HG02623 (cell line): ENCODE measurements around the gene PLPP3.
A peak's percentile ranks its signal among the peaks of the same experiment; 100 is the strongest.

Experiments used
- ATAC-seq: cut with Tn5 transposase; IDR thresholded peaks from one replicate; pipeline ENCODE4 v1.9.1; 2021; ENCODE audit warnings: moderate library complexity; ENCODE audit not compliant: unreplicated experiment

The PLPP3 gene

GRCh38 chr1:56525489-56526041 is 53.8 kb downstream of the PLPP3 start:
- ATAC-seq = peak; percentile 77

GRCh38 chr1:56524263-56524662 is 55.1 kb downstream of the PLPP3 start:
- ATAC-seq = no peak

- no peak for ATAC-seq
Measured at GRCh38 chr1:56522680-56523079, 56.7 kb downstream of the PLPP3 start.

GRCh38 chr1:56520016-56520601 is 59.3 kb downstream of the PLPP3 start:
- ATAC-seq = no peak

DNA sequence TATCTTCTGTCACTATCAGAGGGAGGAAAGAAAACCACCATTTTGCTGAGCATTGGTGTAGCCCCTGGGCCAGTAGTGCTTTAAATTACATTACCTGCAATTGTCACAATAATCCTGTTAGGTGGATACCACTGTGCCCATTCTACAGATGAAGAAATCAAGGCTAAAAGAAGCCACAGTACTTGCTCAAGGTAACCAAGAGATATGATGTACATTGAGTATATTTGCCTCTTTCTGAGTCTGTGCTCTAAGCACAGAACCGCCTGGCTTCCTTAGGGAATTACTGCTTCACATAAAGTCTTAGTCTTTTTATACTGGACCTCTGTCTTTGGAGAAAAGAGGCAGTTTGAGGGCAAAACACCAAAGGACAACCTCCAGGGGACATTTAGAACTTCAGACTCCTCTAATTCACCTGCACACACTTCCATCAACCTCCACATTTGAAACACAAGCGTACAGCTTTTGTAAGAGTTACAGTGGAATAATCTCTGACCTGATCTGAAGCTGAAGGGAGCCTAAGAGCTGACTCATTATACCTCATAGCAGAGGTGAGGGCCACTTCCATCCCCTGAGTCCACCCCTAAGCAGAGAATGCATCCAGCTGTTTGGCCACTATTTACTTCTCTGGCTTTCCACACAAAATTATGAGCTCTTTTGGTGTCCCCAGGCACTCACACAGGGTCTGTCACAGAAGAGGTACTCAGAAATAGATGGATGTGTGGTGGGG is 61.8 kb downstream of the PLPP3 start:
- ATAC-seq = no peak

GRCh38 chr1:56516539-56517252 is 62.7 kb downstream of the PLPP3 start:
- ATAC-seq = peak; percentile 79

DNA sequence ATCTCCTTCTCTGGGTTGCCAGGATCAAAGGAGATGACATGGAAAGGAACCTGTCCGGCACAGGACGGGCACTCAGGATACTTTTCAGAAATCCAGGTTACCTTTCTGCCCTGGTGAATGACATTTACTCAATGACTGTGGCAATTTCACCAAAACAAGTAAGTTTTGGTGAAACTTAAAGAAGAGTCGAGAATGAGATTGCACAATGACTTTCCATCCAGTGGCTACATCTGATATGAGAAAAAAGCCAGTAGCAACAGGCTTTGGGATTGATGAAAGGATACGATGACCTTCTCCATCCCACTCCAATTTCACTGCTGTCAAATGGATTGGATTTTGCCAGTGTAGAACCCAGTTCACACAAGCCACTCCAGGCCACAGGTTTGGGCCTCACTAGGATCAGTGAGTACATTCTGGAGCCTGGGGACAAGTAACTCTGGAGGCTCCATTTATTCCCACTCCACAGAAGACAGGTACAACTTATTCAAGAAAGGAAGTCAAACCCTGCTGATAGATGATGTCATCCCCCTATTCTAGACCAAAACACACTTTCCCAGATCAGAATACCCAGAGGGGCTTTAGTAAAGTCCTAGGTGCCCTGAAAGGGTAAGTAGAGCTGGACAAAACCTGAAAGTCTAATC is 63.3 kb downstream of the PLPP3 start:
- ATAC-seq = no peak

- no peak for ATAC-seq
Measured at GRCh38 chr1:56512724-56513494, 66.5 kb downstream of the PLPP3 start.

DNA sequence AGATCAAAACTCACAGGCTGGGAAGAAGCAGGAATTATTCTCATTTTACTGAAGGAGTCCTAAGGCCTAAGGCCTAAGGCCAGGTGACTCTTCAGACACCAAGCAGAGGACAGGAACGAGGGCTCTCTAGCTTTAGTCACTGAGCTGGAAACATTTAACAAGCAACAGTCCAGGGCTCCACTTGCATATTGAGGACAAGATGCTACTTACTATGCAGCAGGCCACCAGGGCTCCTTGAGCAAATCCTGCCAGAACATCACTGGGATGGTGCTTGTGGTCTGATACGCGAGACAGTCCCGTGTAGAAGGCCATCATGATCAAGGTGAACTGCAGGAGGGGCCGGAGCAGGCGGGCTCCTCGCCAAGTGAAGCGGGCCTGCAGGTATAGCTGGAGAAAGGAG is 67.6 kb downstream of the PLPP3 start:
- ATAC-seq = no peak

DNA sequence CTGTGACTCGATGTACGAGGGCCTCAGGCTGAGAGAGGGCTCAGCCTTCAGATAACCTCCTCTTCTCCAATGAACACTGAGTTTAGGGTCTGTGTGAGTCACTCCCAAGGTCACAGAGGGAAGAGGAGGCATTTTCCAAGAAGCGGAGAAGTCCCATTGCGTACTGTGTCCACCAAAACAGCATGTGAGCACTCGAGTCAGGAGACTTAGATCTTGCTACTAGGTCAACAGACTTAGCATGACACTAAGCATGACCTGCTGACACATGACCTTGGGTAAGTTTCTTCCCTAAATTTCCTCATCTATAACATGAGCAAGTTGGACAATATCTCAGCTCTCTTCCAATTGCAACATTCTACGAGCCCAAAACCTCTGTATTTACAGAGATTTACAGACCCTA is 68.0 kb downstream of the PLPP3 start:
- no peak for ATAC-seq

DNA sequence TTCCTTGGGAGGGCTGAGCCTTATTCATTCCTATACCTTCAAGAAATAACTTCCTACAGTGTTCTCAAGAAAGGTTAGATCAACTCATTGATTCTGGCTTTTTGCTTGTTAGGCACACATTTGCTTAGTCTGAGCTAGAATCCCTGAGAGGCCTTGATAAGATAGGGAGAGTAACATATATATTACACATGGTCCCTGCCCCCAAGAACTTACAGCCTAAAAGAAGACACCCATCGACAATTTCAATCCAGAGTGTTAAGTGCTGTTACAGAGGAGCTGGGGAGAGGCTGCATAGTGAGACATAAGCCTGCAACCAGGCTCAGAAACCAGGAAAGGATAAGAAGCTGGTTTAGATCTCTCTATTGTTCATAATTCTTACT is 68.7 kb downstream of the PLPP3 start:
- no peak for ATAC-seq

DNA sequence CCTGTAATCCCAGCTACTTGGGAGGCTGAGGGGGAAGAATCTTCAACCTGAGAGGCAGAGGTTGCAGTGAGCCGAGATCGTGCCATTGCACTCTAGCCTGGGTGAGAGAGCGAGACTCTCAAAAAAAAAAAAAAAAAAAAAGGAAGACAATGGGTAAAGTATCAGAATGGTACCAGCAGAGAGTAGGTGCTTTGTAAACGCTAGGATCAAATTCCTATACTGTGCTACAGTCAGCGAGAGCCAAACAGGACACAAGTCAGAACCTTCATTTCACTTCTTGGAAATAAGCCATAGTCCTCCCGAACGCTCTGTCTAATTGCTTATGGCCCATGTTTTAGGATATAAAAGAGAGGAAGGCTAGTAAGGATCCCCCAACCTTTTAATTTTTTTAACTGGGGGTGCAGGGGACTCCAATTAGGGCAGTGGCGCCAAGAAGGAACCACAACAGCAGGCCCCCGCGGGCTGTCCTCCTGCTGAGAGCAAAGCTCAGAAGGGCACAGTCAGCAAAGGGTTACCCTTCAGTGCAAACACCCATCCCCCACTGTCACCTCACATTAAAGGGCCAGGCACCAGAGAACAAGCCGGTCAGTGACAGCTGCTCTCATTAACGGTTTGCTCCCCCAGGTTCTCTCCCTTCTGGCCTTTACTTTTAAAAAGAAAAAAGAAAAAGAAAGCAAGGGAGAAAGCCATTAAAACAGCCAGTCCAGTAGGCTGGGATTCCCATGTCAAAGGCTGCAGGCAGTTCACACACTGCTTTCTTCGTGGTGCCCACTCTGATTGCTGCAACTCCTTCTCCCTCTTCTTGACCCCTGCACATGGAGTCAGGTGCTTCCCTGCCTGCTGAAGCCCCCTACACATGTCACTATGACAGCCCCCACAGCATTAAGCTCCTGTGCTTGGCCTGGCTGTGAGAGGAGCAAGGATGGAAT is 69.4 kb downstream of the PLPP3 start:
- ATAC-seq = no peak

DNA sequence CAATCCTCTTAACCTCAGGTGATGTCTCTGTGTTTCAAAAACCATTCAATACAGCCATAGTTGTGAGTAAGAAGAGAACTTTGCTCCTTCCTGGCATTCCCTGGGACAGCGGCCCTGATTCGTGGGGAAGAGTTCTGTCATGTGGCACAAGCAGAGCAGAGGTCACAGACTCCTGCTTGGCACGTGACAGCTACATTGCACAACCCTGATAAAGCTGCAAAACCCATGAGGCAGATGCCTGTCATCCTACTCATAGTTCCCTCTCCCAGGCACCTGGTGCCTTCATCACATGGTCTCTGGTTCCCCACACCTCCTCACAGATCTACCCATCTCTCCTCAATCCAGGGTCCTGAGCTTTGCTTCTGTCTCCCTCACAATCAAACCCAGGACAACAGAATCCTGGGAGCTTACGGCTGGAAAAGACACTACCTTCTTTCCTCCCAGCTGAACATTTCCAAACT is 70.8 kb downstream of the PLPP3 start:
- ATAC-seq = no peak

GRCh38 chr1:56507925-56508522 is 71.3 kb downstream of the PLPP3 start:
- ATAC-seq = no peak

DNA sequence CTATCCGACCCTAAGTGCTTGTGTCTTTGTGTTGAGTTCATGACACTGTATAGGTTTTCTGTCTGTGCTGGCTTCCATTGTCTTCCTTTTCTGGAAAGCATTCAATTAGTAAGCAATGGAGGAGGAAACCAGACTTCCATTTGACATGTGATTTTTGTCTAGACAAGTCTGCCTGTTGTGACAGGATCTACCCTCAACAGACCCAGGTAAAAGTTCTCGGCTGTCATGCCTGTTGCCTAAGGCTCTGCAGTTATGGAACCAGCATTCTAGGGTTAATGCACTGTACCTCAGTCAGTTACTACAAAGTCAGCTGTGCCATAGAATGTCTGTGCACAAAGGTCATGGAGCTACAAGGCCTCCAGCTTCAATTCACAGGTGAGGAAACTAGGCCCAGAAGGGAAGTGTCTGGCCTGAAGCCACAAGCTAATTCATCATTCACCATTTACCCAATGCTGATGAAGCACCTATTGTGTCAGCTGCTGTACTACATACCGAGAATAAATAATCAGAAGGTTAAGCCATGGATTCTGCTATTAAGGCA is 72.3 kb downstream of the PLPP3 start:
- ATAC-seq = no peak

DNA sequence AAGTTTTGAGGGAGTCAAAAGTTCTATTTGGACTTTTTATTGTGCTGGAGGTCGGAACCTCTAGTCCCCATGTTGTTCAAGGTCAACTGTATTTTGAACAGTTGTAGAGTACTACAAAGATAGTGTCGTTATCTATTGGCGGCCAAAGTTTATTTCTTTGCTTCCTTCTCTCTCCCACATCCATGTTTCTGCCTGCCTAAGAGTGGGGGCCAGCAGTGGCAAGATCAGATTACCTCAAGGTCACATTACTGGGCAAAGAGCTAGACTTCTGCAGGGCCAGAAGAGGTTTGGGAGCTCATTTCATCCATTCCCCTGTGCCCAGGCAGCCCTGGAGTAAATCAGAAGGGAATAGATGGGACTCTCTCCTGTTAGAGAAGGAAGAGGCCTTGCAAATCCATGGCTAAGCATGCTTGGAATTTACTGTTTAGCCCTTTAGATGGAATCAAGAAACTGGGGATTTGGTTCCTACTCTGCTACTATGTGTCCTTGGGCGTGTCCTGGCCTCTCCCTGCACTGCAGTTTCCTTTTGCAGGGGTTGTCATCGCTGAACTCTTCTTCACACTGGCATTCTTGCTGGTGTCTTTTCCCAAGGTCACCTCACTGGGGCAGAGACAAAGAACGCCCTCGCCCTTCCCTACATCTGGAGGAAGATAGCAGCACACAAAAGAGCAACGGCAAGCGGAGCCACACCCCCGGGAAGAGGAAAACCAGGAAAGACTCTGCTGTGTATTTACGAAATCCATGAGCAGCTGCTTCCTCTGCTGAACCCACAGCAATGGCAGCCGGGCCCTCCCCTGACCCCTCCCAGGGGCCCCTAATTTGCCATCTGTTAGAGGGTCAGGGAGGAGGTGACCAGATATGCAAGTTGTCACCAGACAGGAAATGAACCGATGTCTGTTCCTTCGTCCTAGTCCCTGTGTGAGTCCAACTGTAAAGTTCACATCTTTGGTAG is 73.3 kb downstream of the PLPP3 start:
- no peak for ATAC-seq

GRCh38 chr1:56502700-56503245 is 76.6 kb downstream of the PLPP3 start:
- no peak for ATAC-seq
